HG03460 (cell line): ENCODE measurements around the gene IKBIP.
"Not testable (repeated sequence)": the region's sequence is repeated elsewhere in the genome, so short reads cannot be mapped to it uniquely, and the experiment has no call there.

Source experiments
- ATAC-seq: cut with Tn5 transposase; IDR thresholded peaks from one replicate; pipeline ENCODE4 v1.9.1; 2021; ENCODE audit not compliant: unreplicated experiment

Gene IKBIP

GRCh38 chr12:98578821-98579220, 65.8 kb downstream of the IKBIP start:
- ATAC-seq, result no peak

GRCh38 chr12:98578392-98578791, 66.2 kb downstream of the IKBIP start:
- no peak for ATAC-seq

GRCh38 chr12:98576795-98577194, 67.8 kb downstream of the IKBIP start:
- not testable (repeated sequence) for ATAC-seq

- no peak for ATAC-seq
These were observed 69.6 kb downstream of the IKBIP start for GRCh38 chr12:98575013-98575412.
